ENCODE results near the gene GLTPD2.
A peak's percentile ranks its signal among the peaks of the same experiment; 100 is the strongest.

GLTPD2 gene

GRCh38 chr17:4750606-4751005 lies 38.2 kb upstream of the GLTPD2 start:
- no peak overlapping the region for H3K4me3 ChIP-seq (replicated peaks; ENCODE audit: low read depth, low read length)
- no peak for DNase-seq (ENCODE audit: low read depth)
- TF ChIP-seq CTCF (IDR thresholded peaks at IDR 0.05; ENCODE audit: low read length, missing control alignments): no peak

- H3K4me3 ChIP-seq (replicated peaks; ENCODE audit: low read depth, low read length): no peak overlapping the region
- peak; percentile 73 for DNase-seq (ENCODE audit: low read depth)
- TF ChIP-seq CTCF (IDR thresholded peaks at IDR 0.05; ENCODE audit: low read length, missing control alignments): no peak
Observed at GRCh38 chr17:4751932-4752331, 36.8 kb upstream of the GLTPD2 start.

GRCh38 chr17:4753392-4753791 lies 35.4 kb upstream of the GLTPD2 start:
- no peak for TF ChIP-seq CTCF (IDR thresholded peaks at IDR 0.05; ENCODE audit: low read length, missing control alignments)
- DNase-seq (ENCODE audit: low read depth): no peak
- no peak overlapping the region for H3K4me3 ChIP-seq (replicated peaks; ENCODE audit: low read depth, low read length)

- DNase-seq (ENCODE audit: low read depth): no peak
- no peak for TF ChIP-seq CTCF (IDR thresholded peaks at IDR 0.05; ENCODE audit: low read length, missing control alignments)
- H3K4me3 ChIP-seq (replicated peaks; ENCODE audit: low read depth, low read length): no peak overlapping the region
Observed at GRCh38 chr17:4759776-4760236, 29.0 kb upstream of the GLTPD2 start.

GRCh38 chr17:4764595-4764994 lies 24.2 kb upstream of the GLTPD2 start:
- DNase-seq (ENCODE audit: low read depth): no peak
- TF ChIP-seq CTCF (IDR thresholded peaks at IDR 0.05; ENCODE audit: low read length, missing control alignments): no peak
- H3K4me3 ChIP-seq (replicated peaks; ENCODE audit: low read depth, low read length): no peak overlapping the region

GRCh38 chr17:4766201-4766600 lies 22.6 kb upstream of the GLTPD2 start:
- H3K4me3 ChIP-seq (replicated peaks; ENCODE audit: low read depth, low read length): no peak overlapping the region
- TF ChIP-seq CTCF (IDR thresholded peaks at IDR 0.05; ENCODE audit: low read length, missing control alignments): no peak
- DNase-seq (ENCODE audit: low read depth): no peak

- no peak for DNase-seq (ENCODE audit: low read depth)
- H3K4me3 ChIP-seq (replicated peaks; ENCODE audit: low read depth, low read length): no peak overlapping the region
- TF ChIP-seq CTCF (IDR thresholded peaks at IDR 0.05; ENCODE audit: low read length, missing control alignments): no peak
Observed at GRCh38 chr17:4766723-4767122, 22.0 kb upstream of the GLTPD2 start.

Data from fibroblast of pulmonary artery (primary cell).